ENCODE data around the gene CRIP2. TPM values are rescaled to one million over a fixed set of nuclear protein-coding genes. Genes with fewer than 3 reads are reported as not detected.
A peak's percentile ranks its signal among the peaks of the same experiment; 100 is the strongest.

CRIP2 gene
- total and polyA plus RNA-seq, 2 donors (not counting 3 experiments of a cell fraction or from before 2014, with no cell fraction given), result 322 to 954 TPM

DNA sequence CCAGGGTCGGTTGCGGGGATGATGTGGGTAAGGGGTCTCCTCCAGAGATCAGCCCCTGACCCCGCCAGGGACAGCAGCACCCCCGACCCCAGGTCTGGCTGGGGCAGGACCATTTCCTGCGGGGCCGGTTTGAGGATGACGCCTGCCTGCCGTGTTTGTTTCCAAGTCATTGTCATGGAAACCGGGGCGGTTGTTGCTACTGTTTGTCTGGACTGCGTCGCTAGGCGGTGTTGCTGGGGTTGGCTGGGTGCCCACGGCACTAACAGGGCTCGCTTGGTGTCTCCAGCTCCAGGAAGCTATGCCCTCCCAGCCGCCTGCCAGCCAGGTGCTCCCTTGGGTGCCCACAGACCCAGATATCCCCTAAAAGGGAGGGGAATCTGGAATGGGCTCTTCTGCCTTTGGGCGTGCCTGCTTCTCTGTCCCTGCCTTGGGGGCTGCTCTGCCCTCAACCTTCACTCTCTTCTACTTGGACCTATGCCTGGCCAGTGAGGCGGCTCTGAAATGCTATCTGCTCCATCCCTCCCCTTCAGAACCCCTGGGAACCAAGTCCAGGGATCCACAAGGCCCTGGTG is 7.4 kb downstream of the CRIP2 start:
- POLR2A ChIA-PET, result no interaction called here
- Histone ChIP-seq H3K27ac (ENCODE audit: insufficient read depth, low read depth, low read length) (peak overlapping the region; percentile 91), H3K4me3 (replicated peaks in 1 of 3; ENCODE audit: insufficient read depth in 1 of 3, low read depth in 1 of 3, low read length in 3 of 3) (no peak overlapping the region), H3K79me2 (ENCODE audit: control insufficient read depth, insufficient read depth, low read length) (peaks cover 5% of the 10 kb centered on the region), H3K36me3 (ENCODE audit: control insufficient read depth in 2 of 2, extremely low read depth in 1 of 2, insufficient read depth in 2 of 2, low read length in 2 of 2) (peaks cover 3 to 5% of the 10 kb centered on the region in 2 experiments), H3K4me2 (ENCODE audit: insufficient read depth, low read length) (no peak overlapping the region), H3K4me1 (ENCODE audit: control insufficient read depth, extremely low read depth, insufficient read depth, low read length) (peaks cover 19% of the 10 kb centered on the region), H2AFZ (ENCODE audit: low read depth, low read length) (no peak overlapping the region), H4K20me1 (replicated peaks; ENCODE audit: control insufficient read depth, extremely low read depth, insufficient read depth, low read length) (no peaks in the 10 kb centered on the region), H3K9ac (replicated peaks; ENCODE audit: extremely low read depth, insufficient read depth, low read length) (peak overlapping the region; percentile 75), H3K9me3 (replicated peaks; ENCODE audit: control insufficient read depth, insufficient read depth, low read length) (no peaks in the 10 kb centered on the region), H3K27me3 (ENCODE audit: control insufficient read depth in 2 of 2, insufficient read depth in 2 of 2, low read length in 2 of 2) (peaks cover 0 to 6% of the 10 kb centered on the region in 2 experiments), H3K9me1 (replicated peaks; ENCODE audit: control insufficient read depth, extremely low read depth, insufficient read depth, low read length) (no peaks in the 10 kb centered on the region)
- DNase-seq (ENCODE audit: low read depth, low spot score), result peak; percentile 97
- no peak for TF ChIP-seq MYC (IDR thresholded peaks at IDR 0.05; ENCODE audit: low read depth, low read length)
- TF ChIP-seq, protein P1, sequence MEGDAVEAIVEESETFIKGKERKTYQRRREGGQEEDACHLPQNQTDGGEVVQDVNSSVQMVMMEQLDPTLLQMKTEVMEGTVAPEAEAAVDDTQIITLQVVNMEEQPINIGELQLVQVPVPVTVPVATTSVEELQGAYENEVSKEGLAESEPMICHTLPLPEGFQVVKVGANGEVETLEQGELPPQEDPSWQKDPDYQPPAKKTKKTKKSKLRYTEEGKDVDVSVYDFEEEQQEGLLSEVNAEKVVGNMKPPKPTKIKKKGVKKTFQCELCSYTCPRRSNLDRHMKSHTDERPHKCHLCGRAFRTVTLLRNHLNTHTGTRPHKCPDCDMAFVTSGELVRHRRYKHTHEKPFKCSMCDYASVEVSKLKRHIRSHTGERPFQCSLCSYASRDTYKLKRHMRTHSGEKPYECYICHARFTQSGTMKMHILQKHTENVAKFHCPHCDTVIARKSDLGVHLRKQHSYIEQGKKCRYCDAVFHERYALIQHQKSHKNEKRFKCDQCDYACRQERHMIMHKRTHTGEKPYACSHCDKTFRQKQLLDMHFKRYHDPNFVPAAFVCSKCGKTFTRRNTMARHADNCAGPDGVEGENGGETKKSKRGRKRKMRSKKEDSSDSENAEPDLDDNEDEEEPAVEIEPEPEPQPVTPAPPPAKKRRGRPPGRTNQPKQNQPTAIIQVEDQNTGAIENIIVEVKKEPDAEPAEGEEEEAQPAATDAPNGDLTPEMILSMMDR (IDR thresholded peaks at IDR 0.05; ENCODE audit: extremely low read depth in 1 of 2, insufficient read depth in 1 of 2, low read depth in 1 of 2, low read length in 2 of 2), result no peak
- TF ChIP-seq JUN (IDR thresholded peaks at IDR 0.05; ENCODE audit: borderline replicate concordance, insufficient read depth, insufficient read length, low read depth), result peak; percentile 44
- TF ChIP-seq POLR2AphosphoS5 (IDR thresholded peaks at IDR 0.05; ENCODE audit: insufficient read depth, low read depth, low read length), result peak; percentile 67
- no TSS peak for BruUV-seq (replicated peaks)
- dilution Hi-C loops (cut with MboI; ENCODE audit: extremely low pct_ligation_motif_present, low sequenced_read_pairs) (no loop called here), intact Hi-C loops (cut with micrococcal nuclease) (loop anchor here (1.0 to 2.0 kb wide), 4 partner anchors 7 to 181 kb away; partner anchors contain the start of genes BRF1 and CRIP2)
- peak; percentile 98 for FAIRE-seq
- CTCF ChIA-PET, result interaction anchor here (1.2 to 3.2 kb wide), 7 partner anchors 8 to 111 kb away, joined by 5 to 144 read pairs (median 9); partner anchors contain the start of gene TEDC1

Data from endothelial cell of umbilical vein (primary cell).